ENCODE data around the gene DOLK. TPM values are rescaled to one million over a fixed set of nuclear protein-coding genes. Genes with fewer than 3 reads are reported as not detected.
A peak's percentile ranks its signal among the peaks of the same experiment; 100 is the strongest.

The DOLK gene
- total and polyA plus RNA-seq, 2 donors, result 7.6 to 8.0 TPM

- H3K4me1 ChIP-seq (ENCODE audit: control insufficient read depth in 2 of 2, insufficient read depth in 2 of 2, low read length in 2 of 2), result no peaks in the 10 kb centered on the region
Observed at GRCh38 chr9:128940271-128940921, 7.0 kb downstream of the DOLK start.

GRCh38 chr9:128937310-128938165, 9.9 kb downstream of the DOLK start:
- 97% methylated on average over 9 of the region's 9 CpGs for WGBS
- Histone ChIP-seq H3K27me3 (ENCODE audit: control insufficient read depth in 2 of 2, insufficient read depth in 1 of 2, low read length in 1 of 2) (no peaks in the 10 kb centered on the region), H3K4me1 (ENCODE audit: control insufficient read depth in 2 of 2, insufficient read depth in 2 of 2, low read length in 2 of 2) (no peaks in the 10 kb centered on the region), H3K36me3 (ENCODE audit: control insufficient read depth in 2 of 2, insufficient read depth in 2 of 2, low read length in 1 of 2) (no peaks in the 10 kb centered on the region), H3K4me3 (ENCODE audit: low read length in 2 of 2) (no peak overlapping the region), H3K9me3 (ENCODE audit: control insufficient read depth in 2 of 2, insufficient read depth in 1 of 2, low read length in 1 of 2) (no peaks in the 10 kb centered on the region), H3K27ac (ENCODE audit: low read depth in 1 of 2, low read length in 1 of 2) (no peak overlapping the region)
- no peak for DNase-seq (ENCODE audit: low read depth in 6 of 9, low spot score in 9 of 9)

More at GRCh38 chr9:128940271-128940921, 7.0 kb downstream of the DOLK start:
- WGBS, result 95% methylated on average over 15 of the region's 15 CpGs
- Histone ChIP-seq H3K9me3 (ENCODE audit: control insufficient read depth in 2 of 2, insufficient read depth in 1 of 2, low read length in 1 of 2) (no peaks in the 10 kb centered on the region), H3K4me3 (ENCODE audit: low read length in 2 of 2) (no peak overlapping the region), H3K27me3 (ENCODE audit: control insufficient read depth in 2 of 2, insufficient read depth in 1 of 2, low read length in 1 of 2) (no peaks in the 10 kb centered on the region), H3K27ac (ENCODE audit: low read depth in 1 of 2, low read length in 1 of 2) (no peak overlapping the region), H3K36me3 (ENCODE audit: control insufficient read depth in 2 of 2, insufficient read depth in 2 of 2, low read length in 1 of 2) (peaks cover 0 to 3% of the 10 kb centered on the region in 2 donors)
- no peak for DNase-seq (ENCODE audit: low read depth in 6 of 9, low spot score in 9 of 9)

DNA sequence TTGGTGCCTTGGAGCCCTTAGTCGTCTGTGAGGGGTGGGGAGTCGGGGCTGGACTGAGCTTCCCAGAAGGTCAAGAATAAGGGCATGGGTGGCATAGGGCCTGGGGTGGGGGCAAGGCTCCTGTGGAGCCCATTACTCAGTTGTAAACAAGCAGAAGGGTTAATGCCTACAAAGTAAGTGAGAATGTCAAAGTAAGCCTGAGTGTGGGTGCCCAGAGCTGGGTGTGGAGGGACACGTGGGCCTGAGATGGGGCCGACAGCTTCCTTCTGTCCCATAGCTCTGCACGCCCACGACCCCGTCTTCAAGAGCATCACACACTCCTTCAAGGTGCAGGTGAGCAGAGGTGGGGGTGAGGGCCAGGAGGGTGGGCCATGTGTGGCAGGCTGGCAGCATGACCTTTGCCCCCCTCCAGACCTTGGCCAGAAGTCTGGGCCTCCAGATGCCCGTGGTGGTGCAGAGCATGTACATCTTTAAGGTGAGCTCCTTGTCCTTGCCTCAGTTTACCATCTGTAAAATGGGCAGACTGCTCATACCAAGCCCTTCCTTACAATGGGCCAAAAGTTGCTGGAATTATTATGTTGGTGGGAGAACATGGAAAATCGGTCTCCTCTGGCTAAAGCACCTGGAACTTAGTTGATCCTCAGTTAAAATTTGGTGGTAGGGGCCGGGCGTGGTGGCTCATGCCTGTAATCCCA, 11.1 kb downstream of the DOLK start:
- no peak for DNase-seq (ENCODE audit: low read depth in 6 of 9, low spot score in 9 of 9)
- no peaks in the 10 kb centered on the region for H3K36me3 ChIP-seq (ENCODE audit: control insufficient read depth in 2 of 2, insufficient read depth in 2 of 2, low read length in 1 of 2)
- 94% methylated on average over 11 of the region's 11 CpGs for WGBS

GRCh38 chr9:128933731-128934130, 13.7 kb downstream of the DOLK start:
- no peaks in the 10 kb centered on the region for H3K36me3 ChIP-seq (ENCODE audit: control insufficient read depth in 2 of 2, insufficient read depth in 2 of 2, low read length in 1 of 2)
- WGBS, result 96% methylated on average over 5 of the region's 5 CpGs
- DNase-seq (ENCODE audit: low read depth in 6 of 9, low spot score in 9 of 9), result no peak
- H3K27ac ChIP-seq (ENCODE audit: low read depth in 1 of 2, low read length in 1 of 2), result no peak overlapping the region
- H3K4me1 ChIP-seq (ENCODE audit: control insufficient read depth in 2 of 2, insufficient read depth in 2 of 2, low read length in 2 of 2), result no peaks in the 10 kb centered on the region
- H3K4me3 ChIP-seq (ENCODE audit: low read length in 2 of 2), result no peak overlapping the region
- no peaks in the 10 kb centered on the region for H3K9me3 ChIP-seq (ENCODE audit: control insufficient read depth in 2 of 2, insufficient read depth in 1 of 2, low read length in 1 of 2)
- no peaks in the 10 kb centered on the region for H3K27me3 ChIP-seq (ENCODE audit: control insufficient read depth in 2 of 2, insufficient read depth in 1 of 2, low read length in 1 of 2)

More for the DNA sequence above, 11.1 kb downstream of the DOLK start:
- Histone ChIP-seq H3K4me3 (ENCODE audit: low read length in 2 of 2) (no peak overlapping the region), H3K27me3 (ENCODE audit: control insufficient read depth in 2 of 2, insufficient read depth in 1 of 2, low read length in 1 of 2) (no peaks in the 10 kb centered on the region), H3K9me3 (ENCODE audit: control insufficient read depth in 2 of 2, insufficient read depth in 1 of 2, low read length in 1 of 2) (no peaks in the 10 kb centered on the region), H3K27ac (ENCODE audit: low read depth in 1 of 2, low read length in 1 of 2) (no peak overlapping the region), H3K4me1 (ENCODE audit: control insufficient read depth in 2 of 2, insufficient read depth in 2 of 2, low read length in 2 of 2) (no peaks in the 10 kb centered on the region)

DNA sequence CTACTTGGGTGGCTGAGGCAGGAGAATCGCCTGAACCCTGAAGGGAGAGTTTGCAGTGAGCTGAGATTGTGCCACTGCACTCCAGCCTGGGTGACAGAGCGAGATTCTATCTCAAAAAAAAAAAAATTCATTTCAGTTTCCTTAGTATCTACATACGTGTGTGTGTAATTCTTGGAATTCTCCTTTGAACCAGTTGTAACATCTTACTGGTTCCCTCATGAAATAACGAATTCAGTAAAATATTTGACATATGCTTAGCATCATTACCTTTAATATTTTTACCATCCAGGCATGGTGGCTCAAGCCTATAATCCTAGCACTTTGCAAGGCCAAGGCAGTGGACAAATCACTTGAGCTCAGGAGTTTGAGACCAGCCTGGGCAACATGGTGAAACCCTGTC, 17.8 kb downstream of the DOLK start:
- Histone ChIP-seq H3K4me3 (ENCODE audit: low read length in 2 of 2) (no peak overlapping the region), H3K9me3 (ENCODE audit: control insufficient read depth in 2 of 2, insufficient read depth in 1 of 2, low read length in 1 of 2) (no peaks in the 10 kb centered on the region), H3K27me3 (ENCODE audit: control insufficient read depth in 2 of 2, insufficient read depth in 1 of 2, low read length in 1 of 2) (no peaks in the 10 kb centered on the region), H3K36me3 (ENCODE audit: control insufficient read depth in 2 of 2, insufficient read depth in 2 of 2, low read length in 1 of 2) (no peaks in the 10 kb centered on the region), H3K4me1 (ENCODE audit: control insufficient read depth in 2 of 2, insufficient read depth in 2 of 2, low read length in 2 of 2) (peaks cover 0 to 12% of the 10 kb centered on the region in 2 donors), H3K27ac (ENCODE audit: low read depth in 1 of 2, low read length in 1 of 2) (no peak overlapping the region)
- DNase-seq (ENCODE audit: low read depth in 6 of 9, low spot score in 9 of 9), result no peak
- 86% methylated on average over 4 of the region's 4 CpGs for WGBS

- 96% methylated on average over 2 of the region's 2 CpGs for WGBS
- Histone ChIP-seq H3K4me3 (ENCODE audit: low read length in 2 of 2) (no peak overlapping the region), H3K4me1 (ENCODE audit: control insufficient read depth in 2 of 2, insufficient read depth in 2 of 2, low read length in 2 of 2) (peaks cover 0 to 12% of the 10 kb centered on the region in 2 donors), H3K27me3 (ENCODE audit: control insufficient read depth in 2 of 2, insufficient read depth in 1 of 2, low read length in 1 of 2) (no peaks in the 10 kb centered on the region), H3K36me3 (ENCODE audit: control insufficient read depth in 2 of 2, insufficient read depth in 2 of 2, low read length in 1 of 2) (no peaks in the 10 kb centered on the region), H3K27ac (ENCODE audit: low read depth in 1 of 2, low read length in 1 of 2) (no peak overlapping the region), H3K9me3 (ENCODE audit: control insufficient read depth in 2 of 2, insufficient read depth in 1 of 2, low read length in 1 of 2) (no peaks in the 10 kb centered on the region)
- DNase-seq (ENCODE audit: low read depth in 6 of 9, low spot score in 9 of 9), result no peak
Observed at GRCh38 chr9:128928624-128929023, 18.8 kb downstream of the DOLK start.

- Histone ChIP-seq H3K27ac (ENCODE audit: low read depth in 1 of 2, low read length in 1 of 2) (no peak overlapping the region), H3K36me3 (ENCODE audit: control insufficient read depth in 2 of 2, insufficient read depth in 2 of 2, low read length in 1 of 2) (no peaks in the 10 kb centered on the region), H3K9me3 (ENCODE audit: control insufficient read depth in 2 of 2, insufficient read depth in 1 of 2, low read length in 1 of 2) (no peaks in the 10 kb centered on the region), H3K27me3 (ENCODE audit: control insufficient read depth in 2 of 2, insufficient read depth in 1 of 2, low read length in 1 of 2) (no peaks in the 10 kb centered on the region), H3K4me1 (ENCODE audit: control insufficient read depth in 2 of 2, insufficient read depth in 2 of 2, low read length in 2 of 2) (peaks cover 0 to 12% of the 10 kb centered on the region in 2 donors), H3K4me3 (ENCODE audit: low read length in 2 of 2) (no peak overlapping the region)
- DNase-seq (ENCODE audit: low read depth in 6 of 9, low spot score in 9 of 9), result peak in 6 of 9 donors; percentile 26 to 60 (median 42)
- 51% methylated on average over 10 of the region's 10 CpGs for WGBS
Observed at GRCh38 chr9:128927731-128928411, 19.5 kb downstream of the DOLK start.

DNA sequence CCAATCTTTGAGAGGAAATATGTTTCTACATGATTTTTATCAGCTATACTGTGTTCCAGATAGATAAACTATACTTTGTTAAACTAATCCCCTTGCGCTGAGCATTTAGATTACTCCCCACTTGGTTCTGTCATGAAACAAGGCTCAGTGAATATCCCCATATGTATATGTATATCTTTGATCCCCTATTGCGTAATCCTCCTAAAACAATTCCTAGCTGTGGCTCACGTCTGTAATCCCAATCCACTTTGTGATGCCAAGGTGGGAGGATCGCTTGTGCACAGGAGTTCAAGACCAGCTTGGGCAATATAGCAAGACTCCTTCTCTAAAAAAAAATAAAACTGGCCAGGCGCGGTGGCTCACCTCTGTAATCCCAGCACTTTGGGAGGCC, 23.9 kb downstream of the DOLK start:
- 98% methylated on average over 6 of the region's 6 CpGs for WGBS
- H3K27me3 ChIP-seq (ENCODE audit: control insufficient read depth in 2 of 2, insufficient read depth in 1 of 2, low read length in 1 of 2), result no peaks in the 10 kb centered on the region
- H3K4me3 ChIP-seq (ENCODE audit: low read length in 2 of 2), result no peak overlapping the region
- H3K9me3 ChIP-seq (ENCODE audit: control insufficient read depth in 2 of 2, insufficient read depth in 1 of 2, low read length in 1 of 2), result no peaks in the 10 kb centered on the region
- DNase-seq (ENCODE audit: low read depth in 6 of 9, low spot score in 9 of 9), result no peak
- H3K36me3 ChIP-seq (ENCODE audit: control insufficient read depth in 2 of 2, insufficient read depth in 2 of 2, low read length in 1 of 2), result no peaks in the 10 kb centered on the region
- H3K27ac ChIP-seq (ENCODE audit: low read depth in 1 of 2, low read length in 1 of 2), result no peak overlapping the region
- peaks cover 2 to 45% of the 10 kb centered on the region in 2 donors for H3K4me1 ChIP-seq (ENCODE audit: control insufficient read depth in 2 of 2, insufficient read depth in 2 of 2, low read length in 2 of 2)

All from thymus (tissue), 11 donors.